HepG2 (cell line): ENCODE results near the gene NPY1R. TPM values are rescaled to one million over a fixed set of nuclear protein-coding genes. Genes with fewer than 3 reads are reported as not detected.

Experiments used
- ATAC-seq: fragments of 200-7000 bp; cut with Tn5 transposase; 3 replicates; pipeline ENCODE4 v1.9.1; 2020; ENCODE audit warnings: mild to moderate bottlenecking, moderate library complexity
- BruUV-seq: library from RNA; stranded (reverse); fragments of 400-500 nt; replicated peaks from 2 replicates; lab custom pipeline; 2021; lab: Mats Ljungman, UMichigan
- CTCF ChIA-PET: fragments of 300-600 bp; formaldehyde crosslinking; extraction: SDS; loops from one replicate; lab custom pipeline; 2021; ENCODE audit warnings: low total read pairs, inconsistent platforms, low intra/inter-chr PET ratio; lab: Yijun Ruan, JAX
- POLR2A ChIA-PET: fragments of 350-600 bp; sonication (Branson Sonifier 250); formaldehyde crosslinking; loops from one replicate; lab custom pipeline; 2020; ENCODE audit warnings: antibody characterized with exemption, inconsistent platforms; lab: Yijun Ruan, JAX
- DNase-seq: peaks from one replicate; pipeline ENCODE4 v3.0.0-alpha.2; 2015; ENCODE audit warnings: low spot score
- FAIRE-seq: peaks from 3 replicates; lab custom pipeline; 2011; peaks lifted over from hg19 to GRCh38; lab: Jason Lieb, UNC
- H2AFZ ChIP-seq: one replicate; pipeline ENCODE4 v1.6.1; 2011; ENCODE audit warnings: low read length, inconsistent platforms
- H3K27ac ChIP-seq: fragments of 300-600 bp; 3 replicates; pipeline ENCODE4 v1.8.0; 2011; ENCODE audit warnings: mixed run types, mild to moderate bottlenecking, mixed read lengths, low read length, inconsistent platforms; ENCODE audit not compliant: insufficient read depth; ENCODE audit errors: extremely low read length
- H3K27me3 ChIP-seq, 2 experiments: fragments of 200-600 bp in 1 of 2; 2 replicates in 1 of 2; 3 replicates in 1 of 2; pipeline versions ENCODE4 v1.6.0 to v1.8.0; 2011; ENCODE audit warnings: low read length in 2 of 2, mild to moderate bottlenecking in 2 of 2, moderate library complexity in 2 of 2, inconsistent platforms in 1 of 2; ENCODE audit not compliant: insufficient read depth in 2 of 2, control insufficient read depth in 1 of 2
- H3K36me3 ChIP-seq, 2 experiments: fragments of 200-600 bp in 1 of 2; replicated peaks in 1 of 2; 2 replicates in 1 of 2; 3 replicates in 1 of 2; pipeline versions ENCODE4 v1.5.1 to v1.8.0; 2011; ENCODE audit warnings: low read length in 2 of 2, inconsistent platforms in 1 of 2; ENCODE audit not compliant: insufficient read depth in 2 of 2, control insufficient read depth in 1 of 2
- H3K4me1 ChIP-seq: 2 replicates; pipeline ENCODE4 v1.5.1; 2012; ENCODE audit warnings: low read length, inconsistent platforms; ENCODE audit not compliant: insufficient read depth
- H3K4me2 ChIP-seq: 2 replicates; pipeline ENCODE4 v1.6.0; 2011; ENCODE audit warnings: low read depth, low read length, inconsistent platforms
- H3K4me3 ChIP-seq, 3 experiments: fragments of 200-600 bp in 1 of 3; sonication (generic), shearing (Covaris generic) in 1 of 3; replicated peaks in 1 of 3; 2 replicates each; pipeline ENCODE4 v1.5.1; 2011 to 2016; ENCODE audit warnings: low read length in 3 of 3, inconsistent platforms in 2 of 3, low read depth in 2 of 3, mild to moderate bottlenecking in 2 of 3, control low read depth in 1 of 3, mixed read lengths in 1 of 3; ENCODE audit not compliant: insufficient read depth in 1 of 3
- H3K79me2 ChIP-seq: one replicate; pipeline ENCODE4 v1.6.1; 2011; ENCODE audit warnings: low read length, inconsistent platforms; ENCODE audit not compliant: insufficient read depth
- H3K9ac ChIP-seq: 2 replicates; pipeline ENCODE4 v1.6.0; 2011; ENCODE audit warnings: mild to moderate bottlenecking, low read depth, low read length, inconsistent platforms; ENCODE audit not compliant: insufficient read depth
- H3K9me3 ChIP-seq: 2 replicates; pipeline ENCODE4 v1.5.1; 2012; ENCODE audit warnings: mild to moderate bottlenecking, low read length
- H4K20me1 ChIP-seq: 2 replicates; pipeline ENCODE4 v1.6.0; 2011; ENCODE audit warnings: inconsistent platforms, mild to moderate bottlenecking, low read length, moderate library complexity; ENCODE audit not compliant: insufficient read depth
- ARID5B ChIP-seq: IDR thresholded peaks from 2 replicates; pipeline ENCODE4 v1.4.0; 2020; ENCODE audit warnings: mild to moderate bottlenecking, missing genetic modification reagents
- ATF3 ChIP-seq: sonication (generic); formaldehyde crosslinking; IDR thresholded peaks from 2 replicates; pipeline ENCODE4 v1.4.0; 2020; ENCODE audit warnings: missing genetic modification reagents
- EED ChIP-seq: sonication (generic); formaldehyde crosslinking; IDR thresholded peaks from 2 replicates; pipeline ENCODE4 v1.5.0; 2020; ENCODE audit warnings: mild to moderate bottlenecking, missing genetic modification reagents
- SMAD1 ChIP-seq: sonication (generic); formaldehyde crosslinking; IDR thresholded peaks from 2 replicates; pipeline ENCODE4 v1.4.0; 2020; ENCODE audit warnings: missing genetic modification reagents, low read depth, mild to moderate bottlenecking, borderline replicate concordance
- SMC3 ChIP-seq: IDR thresholded peaks from 2 replicates; pipeline ENCODE4 v1.6.1; 2011; ENCODE audit warnings: low read length, improper control_type of control experiment
- SRF ChIP-seq: IDR thresholded peaks from 2 replicates; pipeline ENCODE4 v1.6.1; 2011; ENCODE audit warnings: mild to moderate bottlenecking, low read depth, low read length, moderate library complexity
- ZC3H13 ChIP-seq: sonication (generic); formaldehyde crosslinking; IDR thresholded peaks from 2 replicates; pipeline ENCODE4 v1.8.1; 2023; ENCODE audit warnings: mild to moderate bottlenecking, missing genetic modification reagents, moderate library complexity
- ZNF629 ChIP-seq: sonication (generic); formaldehyde crosslinking; conservative IDR thresholded peaks from 2 replicates; pipeline ENCODE4 v1.5.0; 2020; ENCODE audit warnings: missing genetic modification reagents
- WGBS: methylation state at CpG from one replicate; pipeline ENCODE4 v1.1.6; 2017; ENCODE audit warnings: low lambda C conversion rate; 5-methylcytosine and 5-hydroxymethylcytosine counted together
- in situ Hi-C: cut with HindIII; loops from 2 replicates; pipeline ENCODE4 v1.10.0; 2017; ENCODE audit warnings: low pct_unique_long_range_greater_than_20kb; ENCODE audit not compliant: extremely low pct_ligation_motif_present
- intact Hi-C: fragments of 100-400 bp; cut with micrococcal nuclease; formaldehyde crosslinking; loops from one replicate; pipeline ENCODE4 v1.10.0; 2022; ENCODE audit not compliant: unreplicated experiment
- polyA plus RNA-seq, 8 experiments: library from polyadenylated mRNA; depleted of rRNA in 3 of 8; stranded (reverse) in 7 of 8; unstranded in 1 of 8; fragments of >200 nt; fragmentation: Illumina TruSeq in 4 of 8; extraction: Trizol in 4 of 8; gene quantifications; 2 replicates each; pipeline versions ENCODE4 v1.2.1 to v1.2.3, GENCODE V29; 2011 to 2016; ENCODE audit warnings: low read depth in 4 of 8, missing spikeins in 1 of 8, mixed read lengths in 1 of 8; ENCODE audit not compliant: insufficient read depth in 1 of 8
- total RNA-seq, 5 experiments: library from RNA; depleted of rRNA; stranded (reverse); fragments of >200 nt; fragmentation: Illumina TruSeq; extraction: Trizol; gene quantifications; 2 replicates each; pipeline ENCODE4 v1.2.3, GENCODE V29; 2016; ENCODE audit warnings: low read depth in 1 of 5
- TF ChIP-seq, protein P1 (sequence below): IDR thresholded peaks from 2 replicates; pipeline ENCODE4 v1.6.1; 2018; ENCODE audit warnings: missing genetic modification reagents
- TF ChIP-seq, protein P2 (sequence below): sonication (generic); formaldehyde crosslinking; IDR thresholded peaks from 2 replicates; pipeline ENCODE4 v1.4.0; 2020; ENCODE audit warnings: mild to moderate bottlenecking, missing genetic modification reagents

The NPY1R gene
- total and polyA plus RNA-seq, 2 of the 13 experiments (the other 11 are each of a cell fraction or from before 2014, with no cell fraction given), result not detected

GRCh38 chr4:163280703-163281519, 51.5 kb downstream of the NPY1R start:
- Histone ChIP-seq H3K36me3 (no peaks in the 10 kb centered on the region), H4K20me1 (no peaks in the 10 kb centered on the region), H3K27me3 (no peaks in the 10 kb centered on the region; a peak in 1 of 5 replicates), H2AFZ (no peak overlapping the region), H3K4me2 (no peak overlapping the region), H3K4me1 (no peaks in the 10 kb centered on the region), H3K27ac (no peak overlapping the region), H3K9ac (no peak overlapping the region), H3K9me3 (no peaks in the 10 kb centered on the region), H3K79me2 (no peaks in the 10 kb centered on the region), H3K4me3 (no peak overlapping the region)
- no TSS peak for BruUV-seq
- intact Hi-C loops (no loop called here), in situ Hi-C loops (no loop called here)
- POLR2A ChIA-PET, result no interaction called here
- FAIRE-seq (no peak), ATAC-seq (no peak), DNase-seq (no peak)
- WGBS, result 0% methylated on average over 2 of the region's 3 CpGs
- CTCF ChIA-PET, result no interaction called here
- TF ChIP-seq ATF3 (CRISPR knock-in tag) (no peak), EED (no peak), ZC3H13 (no peak), ARID5B (no peak), SRF (no peak), SMC3 (no peak), ZNF629 (CRISPR knock-in tag) (no peak), SMAD1 (CRISPR knock-in tag) (no peak)
- TF ChIP-seq, protein P1, sequence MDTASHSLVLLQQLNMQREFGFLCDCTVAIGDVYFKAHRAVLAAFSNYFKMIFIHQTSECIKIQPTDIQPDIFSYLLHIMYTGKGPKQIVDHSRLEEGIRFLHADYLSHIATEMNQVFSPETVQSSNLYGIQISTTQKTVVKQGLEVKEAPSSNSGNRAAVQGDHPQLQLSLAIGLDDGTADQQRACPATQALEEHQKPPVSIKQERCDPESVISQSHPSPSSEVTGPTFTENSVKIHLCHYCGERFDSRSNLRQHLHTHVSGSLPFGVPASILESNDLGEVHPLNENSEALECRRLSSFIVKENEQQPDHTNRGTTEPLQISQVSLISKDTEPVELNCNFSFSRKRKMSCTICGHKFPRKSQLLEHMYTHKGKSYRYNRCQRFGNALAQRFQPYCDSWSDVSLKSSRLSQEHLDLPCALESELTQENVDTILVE (CRISPR knock-in tag), result no peak
- TF ChIP-seq, protein P2, sequence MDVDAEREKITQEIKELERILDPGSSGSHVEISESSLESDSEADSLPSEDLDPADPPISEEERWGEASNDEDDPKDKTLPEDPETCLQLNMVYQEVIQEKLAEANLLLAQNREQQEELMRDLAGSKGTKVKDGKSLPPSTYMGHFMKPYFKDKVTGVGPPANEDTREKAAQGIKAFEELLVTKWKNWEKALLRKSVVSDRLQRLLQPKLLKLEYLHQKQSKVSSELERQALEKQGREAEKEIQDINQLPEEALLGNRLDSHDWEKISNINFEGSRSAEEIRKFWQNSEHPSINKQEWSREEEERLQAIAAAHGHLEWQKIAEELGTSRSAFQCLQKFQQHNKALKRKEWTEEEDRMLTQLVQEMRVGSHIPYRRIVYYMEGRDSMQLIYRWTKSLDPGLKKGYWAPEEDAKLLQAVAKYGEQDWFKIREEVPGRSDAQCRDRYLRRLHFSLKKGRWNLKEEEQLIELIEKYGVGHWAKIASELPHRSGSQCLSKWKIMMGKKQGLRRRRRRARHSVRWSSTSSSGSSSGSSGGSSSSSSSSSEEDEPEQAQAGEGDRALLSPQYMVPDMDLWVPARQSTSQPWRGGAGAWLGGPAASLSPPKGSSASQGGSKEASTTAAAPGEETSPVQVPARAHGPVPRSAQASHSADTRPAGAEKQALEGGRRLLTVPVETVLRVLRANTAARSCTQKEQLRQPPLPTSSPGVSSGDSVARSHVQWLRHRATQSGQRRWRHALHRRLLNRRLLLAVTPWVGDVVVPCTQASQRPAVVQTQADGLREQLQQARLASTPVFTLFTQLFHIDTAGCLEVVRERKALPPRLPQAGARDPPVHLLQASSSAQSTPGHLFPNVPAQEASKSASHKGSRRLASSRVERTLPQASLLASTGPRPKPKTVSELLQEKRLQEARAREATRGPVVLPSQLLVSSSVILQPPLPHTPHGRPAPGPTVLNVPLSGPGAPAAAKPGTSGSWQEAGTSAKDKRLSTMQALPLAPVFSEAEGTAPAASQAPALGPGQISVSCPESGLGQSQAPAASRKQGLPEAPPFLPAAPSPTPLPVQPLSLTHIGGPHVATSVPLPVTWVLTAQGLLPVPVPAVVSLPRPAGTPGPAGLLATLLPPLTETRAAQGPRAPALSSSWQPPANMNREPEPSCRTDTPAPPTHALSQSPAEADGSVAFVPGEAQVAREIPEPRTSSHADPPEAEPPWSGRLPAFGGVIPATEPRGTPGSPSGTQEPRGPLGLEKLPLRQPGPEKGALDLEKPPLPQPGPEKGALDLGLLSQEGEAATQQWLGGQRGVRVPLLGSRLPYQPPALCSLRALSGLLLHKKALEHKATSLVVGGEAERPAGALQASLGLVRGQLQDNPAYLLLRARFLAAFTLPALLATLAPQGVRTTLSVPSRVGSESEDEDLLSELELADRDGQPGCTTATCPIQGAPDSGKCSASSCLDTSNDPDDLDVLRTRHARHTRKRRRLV (CRISPR knock-in tag), result no peak
